Measurements from ENCODE around the gene TMEM126B. TPM values are rescaled to one million over a fixed set of nuclear protein-coding genes. Genes with fewer than 3 reads are reported as not detected.

TMEM126B gene
- total RNA-seq, 4 donors from 2014 or later, result 40.2 to 63.2 (median 47.0) TPM

DNA sequence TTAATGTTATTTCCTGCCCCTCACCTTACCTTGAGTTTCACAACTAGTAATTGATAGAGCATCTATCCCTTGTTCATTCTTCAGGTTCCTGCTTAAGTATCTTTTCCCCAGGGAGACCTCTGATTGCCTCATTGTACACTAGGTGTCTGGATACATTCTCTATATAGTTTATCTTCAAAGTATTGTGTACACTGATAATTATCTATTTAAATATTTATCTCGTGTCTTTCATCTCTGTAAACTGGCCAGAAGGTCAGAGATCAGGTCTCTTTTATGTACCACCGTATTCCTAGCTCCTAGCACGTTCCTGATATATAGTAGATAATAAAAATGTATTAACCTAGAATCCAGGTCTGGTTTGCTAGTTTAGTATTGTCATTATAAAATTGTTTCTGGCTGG, 6.4 kb downstream of the TMEM126B start:
- no peaks in the 10 kb centered on the region for H3K9me3 ChIP-seq
- no peak for ATAC-seq
- WGBS, 2 donors (ENCODE audit: low coverage in 1 of 2), result 63 to 89% methylated on average over 3 of the region's 3 CpGs
- H3K36me3 ChIP-seq, result peaks cover 6 to 71% of the 10 kb centered on the region in 2 donors
- H3K27ac ChIP-seq, result no peak overlapping the region
- no peaks in the 10 kb centered on the region for H3K27me3 ChIP-seq
- peaks cover 0 to 14% (median under 1%) of the 10 kb centered on the region in 3 donors for H3K4me1 ChIP-seq
- H3K4me3 ChIP-seq, result no peak overlapping the region
- no peak for TF ChIP-seq POLR2AphosphoS5 (IDR thresholded peaks at IDR 0.05)
- TF ChIP-seq, protein P1, sequence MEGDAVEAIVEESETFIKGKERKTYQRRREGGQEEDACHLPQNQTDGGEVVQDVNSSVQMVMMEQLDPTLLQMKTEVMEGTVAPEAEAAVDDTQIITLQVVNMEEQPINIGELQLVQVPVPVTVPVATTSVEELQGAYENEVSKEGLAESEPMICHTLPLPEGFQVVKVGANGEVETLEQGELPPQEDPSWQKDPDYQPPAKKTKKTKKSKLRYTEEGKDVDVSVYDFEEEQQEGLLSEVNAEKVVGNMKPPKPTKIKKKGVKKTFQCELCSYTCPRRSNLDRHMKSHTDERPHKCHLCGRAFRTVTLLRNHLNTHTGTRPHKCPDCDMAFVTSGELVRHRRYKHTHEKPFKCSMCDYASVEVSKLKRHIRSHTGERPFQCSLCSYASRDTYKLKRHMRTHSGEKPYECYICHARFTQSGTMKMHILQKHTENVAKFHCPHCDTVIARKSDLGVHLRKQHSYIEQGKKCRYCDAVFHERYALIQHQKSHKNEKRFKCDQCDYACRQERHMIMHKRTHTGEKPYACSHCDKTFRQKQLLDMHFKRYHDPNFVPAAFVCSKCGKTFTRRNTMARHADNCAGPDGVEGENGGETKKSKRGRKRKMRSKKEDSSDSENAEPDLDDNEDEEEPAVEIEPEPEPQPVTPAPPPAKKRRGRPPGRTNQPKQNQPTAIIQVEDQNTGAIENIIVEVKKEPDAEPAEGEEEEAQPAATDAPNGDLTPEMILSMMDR (IDR thresholded peaks at IDR 0.05), result no peak
- TF ChIP-seq EP300 (IDR thresholded peaks at IDR 0.05), result no peak
- no peak for TF ChIP-seq POLR2A (IDR thresholded peaks at IDR 0.05)

DNA sequence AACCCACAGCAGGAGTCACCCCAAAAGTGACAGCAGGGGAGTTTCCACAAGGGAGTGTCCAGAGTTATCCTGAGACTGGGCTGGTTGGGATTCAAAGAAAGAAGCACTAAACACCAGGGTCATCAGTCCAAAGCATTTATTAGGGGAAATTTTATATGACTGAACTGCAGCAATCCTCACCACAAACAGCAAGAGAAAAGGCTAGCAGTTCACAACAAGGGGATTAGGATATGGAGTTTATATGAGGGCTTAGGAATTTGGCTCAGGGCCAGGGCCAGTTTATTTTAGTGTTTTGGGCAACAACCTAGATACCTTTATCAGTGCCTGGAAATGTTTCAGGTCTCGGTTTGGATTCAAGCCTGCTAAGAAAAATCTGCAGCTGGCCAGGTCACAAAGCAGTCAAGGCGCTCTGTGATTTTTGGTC, 14.8 kb downstream of the TMEM126B start:
- Histone ChIP-seq H3K9me3 (no peaks in the 10 kb centered on the region), H3K27ac (no peak overlapping the region), H3K4me3 (no peak overlapping the region), H3K27me3 (no peaks in the 10 kb centered on the region), H3K4me1 (peaks cover 0 to 11% (median 0%) of the 10 kb centered on the region in 3 donors), H3K36me3 (peaks cover 0 to 9% of the 10 kb centered on the region in 2 donors)
- 0 to 20% methylated on average over 1 of the region's 2 CpGs for WGBS, 2 donors (ENCODE audit: low coverage in 1 of 2)
- ATAC-seq, result no peak
- TF ChIP-seq POLR2A (IDR thresholded peaks at IDR 0.05), result no peak
- no peak for TF ChIP-seq POLR2AphosphoS5 (IDR thresholded peaks at IDR 0.05)
- TF ChIP-seq EP300 (IDR thresholded peaks at IDR 0.05), result no peak
- TF ChIP-seq, protein P1 (IDR thresholded peaks at IDR 0.05), result no peak

DNA sequence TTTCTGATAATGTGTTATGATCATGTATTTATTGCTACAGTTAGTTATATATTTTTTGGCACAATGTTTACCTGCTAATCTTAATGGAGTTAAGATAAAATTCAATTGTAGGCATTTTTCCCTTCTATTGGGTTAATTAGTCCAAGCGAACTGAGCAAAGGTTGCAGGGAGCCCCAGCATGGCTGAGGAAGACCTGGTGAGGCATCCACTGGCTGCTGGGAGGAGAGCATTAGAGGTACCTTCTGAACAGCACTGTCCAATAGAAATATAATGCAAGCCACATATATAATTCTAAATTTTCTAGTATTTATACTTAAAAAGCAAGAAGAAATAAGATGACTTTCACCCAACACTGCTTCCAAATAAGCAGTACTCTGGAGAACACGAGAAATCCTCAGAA, 18.7 kb downstream of the TMEM126B start:
- WGBS, 2 donors (ENCODE audit: low coverage in 1 of 2), result 21 to 32% methylated on average over 2 of the region's 2 CpGs
- peak overlapping the region; percentile 78 to 87 (median 84) for H3K27ac ChIP-seq
- no peak for ATAC-seq
- no peaks in the 10 kb centered on the region for H3K9me3 ChIP-seq
- H3K4me1 ChIP-seq, result peaks cover 0 to 25% (median 9%) of the 10 kb centered on the region in 3 donors
- TF ChIP-seq POLR2A (IDR thresholded peaks at IDR 0.05) (no peak), POLR2AphosphoS5 (IDR thresholded peaks at IDR 0.05) (no peak), EP300 (IDR thresholded peaks at IDR 0.05) (no peak)
- TF ChIP-seq, protein P1 (IDR thresholded peaks at IDR 0.05), result no peak
- H3K36me3 ChIP-seq, result peaks cover 0 to 11% of the 10 kb centered on the region in 2 donors
- H3K4me3 ChIP-seq, result peak overlapping the region; percentile 61 to 96
- no peaks in the 10 kb centered on the region for H3K27me3 ChIP-seq

DNA sequence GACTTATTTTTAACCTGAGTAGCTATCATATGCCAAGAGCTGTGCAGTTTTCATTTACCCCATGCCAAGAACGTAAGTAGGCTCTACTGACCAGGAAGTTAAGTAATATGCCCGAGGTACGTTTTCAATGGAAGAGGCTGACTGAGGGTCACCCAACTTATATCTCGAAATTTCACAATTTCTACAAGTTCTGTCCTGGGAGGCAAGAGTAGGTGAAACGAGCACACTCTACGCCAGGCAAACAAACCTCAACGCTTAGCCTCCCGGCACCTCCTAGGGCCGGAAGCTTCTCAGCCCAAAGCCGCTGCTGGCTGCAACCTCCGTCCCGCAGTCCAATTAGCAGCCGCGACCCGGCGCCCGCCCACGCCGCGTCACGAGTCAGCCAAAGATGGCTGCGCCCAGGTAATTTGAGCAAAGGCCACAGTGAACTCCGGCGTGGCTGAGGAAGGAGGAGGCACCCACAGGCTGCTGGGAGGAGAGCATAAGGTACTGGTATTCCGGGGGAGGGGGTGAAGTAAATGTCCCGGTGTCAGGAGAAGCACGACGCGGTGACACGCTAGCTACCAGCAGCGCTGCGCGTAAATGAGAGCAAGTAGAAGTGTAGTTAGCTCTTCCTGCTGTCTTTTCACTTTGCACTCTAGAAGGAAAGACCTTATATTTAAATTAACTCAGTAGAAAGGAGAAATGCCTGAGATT, 19.4 kb downstream of the TMEM126B start, which contains the start of gene TMEM126A:
Gene TMEM126A (plus strand): TSS at position 364 of the 696 bp plus-strand sequence. CDS start 2,289 bp downstream, outside the sequence.
- Histone ChIP-seq H3K4me3 (peak within 1 kb of the TSS; percentile 61 to 96), H3K36me3 (peaks cover 0 to 12% of the 10 kb centered on the region in 2 donors), H3K27me3 (no peaks in the 10 kb centered on the region), H3K27ac (peak within 1 kb of the TSS; percentile 78 to 87 (median 84)), H3K9me3 (no peaks in the 10 kb centered on the region), H3K4me1 (peaks cover 0 to 25% (median 9%) of the 10 kb centered on the region in 3 donors)
- 0 to 1% methylated on average over 9 to 13 of the region's 33 CpGs for WGBS, 2 donors (ENCODE audit: low coverage in 1 of 2)
- peak; percentile 47 to 60 for TF ChIP-seq POLR2A (IDR thresholded peaks at IDR 0.05)
- peak; percentile 82 for TF ChIP-seq POLR2AphosphoS5 (IDR thresholded peaks at IDR 0.05)
- TF ChIP-seq EP300 (IDR thresholded peaks at IDR 0.05), result no peak
- peak; percentile 98 for ATAC-seq

DNA sequence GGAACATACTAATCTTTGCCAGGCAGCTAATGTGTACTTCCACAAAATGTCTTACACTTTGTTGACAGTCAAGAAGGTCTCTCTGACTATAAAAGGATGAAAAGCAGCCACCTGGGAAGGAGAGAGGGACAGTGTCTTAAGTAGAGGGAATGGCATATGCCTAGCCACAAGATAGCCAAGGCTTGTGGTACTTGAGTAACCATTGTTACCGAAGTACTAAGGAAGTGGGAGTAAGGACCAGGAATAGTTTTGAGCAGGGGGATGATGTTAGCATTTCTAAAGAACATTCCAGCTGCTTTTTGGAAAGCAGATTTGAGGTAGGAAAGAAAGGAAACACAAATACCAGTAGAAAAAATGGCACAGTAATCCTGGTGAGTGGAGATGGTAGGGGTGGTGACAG, 22.7 kb downstream of the TMEM126B start:
- Histone ChIP-seq H3K27me3 (no peaks in the 10 kb centered on the region), H3K4me1 (peaks cover 0 to 25% (median 9%) of the 10 kb centered on the region in 3 donors), H3K36me3 (peaks cover 0 to 46% of the 10 kb centered on the region in 2 donors), H3K4me3 (no peak overlapping the region), H3K9me3 (no peaks in the 10 kb centered on the region), H3K27ac (no peak overlapping the region)
- no peak for TF ChIP-seq POLR2AphosphoS5 (IDR thresholded peaks at IDR 0.05)
- no peak for TF ChIP-seq POLR2A (IDR thresholded peaks at IDR 0.05)
- no peak for TF ChIP-seq EP300 (IDR thresholded peaks at IDR 0.05)
- TF ChIP-seq, protein P1 (IDR thresholded peaks at IDR 0.05), result no peak
- 80 to 100% methylated on average over 1 of the region's 1 CpG for WGBS, 2 donors (ENCODE audit: low coverage in 1 of 2)
- ATAC-seq, result no peak

Data from gastroesophageal sphincter (tissue), 4 donors.